ENCODE results near the gene IL36RN.

DNA sequence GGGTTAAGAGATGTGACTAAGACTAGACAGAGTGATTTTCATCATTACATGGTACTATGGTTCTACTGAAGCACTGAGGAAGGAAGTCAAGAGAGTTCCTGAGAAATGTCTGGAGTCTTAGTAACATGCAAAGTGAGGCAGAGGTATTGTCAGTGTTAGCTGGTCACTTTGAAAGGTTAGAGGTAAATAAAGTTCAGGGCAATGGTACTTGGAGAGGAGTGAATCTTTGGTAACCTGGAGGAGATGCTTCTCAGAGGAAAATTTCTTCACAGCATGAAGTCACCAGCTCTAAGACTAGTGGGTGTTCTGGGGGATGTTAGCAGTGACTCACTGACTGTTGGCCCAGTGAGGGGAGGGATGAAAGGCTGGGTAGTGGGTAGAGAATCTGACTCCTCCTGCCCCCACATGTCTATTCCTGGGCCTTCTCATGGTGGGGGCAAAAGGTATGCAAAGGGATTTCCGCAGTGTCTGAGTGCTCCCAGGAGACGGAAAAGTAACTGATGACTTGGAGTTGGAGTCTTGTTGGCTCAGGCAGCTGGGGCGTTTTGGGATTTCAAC lies 45.1 kb downstream of the IL36RN start:
- TF ChIP-seq, protein P1, sequence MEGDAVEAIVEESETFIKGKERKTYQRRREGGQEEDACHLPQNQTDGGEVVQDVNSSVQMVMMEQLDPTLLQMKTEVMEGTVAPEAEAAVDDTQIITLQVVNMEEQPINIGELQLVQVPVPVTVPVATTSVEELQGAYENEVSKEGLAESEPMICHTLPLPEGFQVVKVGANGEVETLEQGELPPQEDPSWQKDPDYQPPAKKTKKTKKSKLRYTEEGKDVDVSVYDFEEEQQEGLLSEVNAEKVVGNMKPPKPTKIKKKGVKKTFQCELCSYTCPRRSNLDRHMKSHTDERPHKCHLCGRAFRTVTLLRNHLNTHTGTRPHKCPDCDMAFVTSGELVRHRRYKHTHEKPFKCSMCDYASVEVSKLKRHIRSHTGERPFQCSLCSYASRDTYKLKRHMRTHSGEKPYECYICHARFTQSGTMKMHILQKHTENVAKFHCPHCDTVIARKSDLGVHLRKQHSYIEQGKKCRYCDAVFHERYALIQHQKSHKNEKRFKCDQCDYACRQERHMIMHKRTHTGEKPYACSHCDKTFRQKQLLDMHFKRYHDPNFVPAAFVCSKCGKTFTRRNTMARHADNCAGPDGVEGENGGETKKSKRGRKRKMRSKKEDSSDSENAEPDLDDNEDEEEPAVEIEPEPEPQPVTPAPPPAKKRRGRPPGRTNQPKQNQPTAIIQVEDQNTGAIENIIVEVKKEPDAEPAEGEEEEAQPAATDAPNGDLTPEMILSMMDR (conservative IDR thresholded peaks at IDR 0.05) = no peak
- no peak for TF ChIP-seq ZFX (IDR thresholded peaks at IDR 0.05)

All from C4-2B (cell line).